ENCODE measurements around the gene CLMN. TPM values are rescaled to one million over a fixed set of nuclear protein-coding genes. Genes with fewer than 3 reads are reported as not detected.

Gene CLMN
- total RNA-seq, 4 donors from 2014 or later = 20.7 to 56.5 (median 29.7) TPM

GRCh38 chr14:95235351-95235750 lies 84.4 kb downstream of the CLMN start:
- no peak for TF ChIP-seq CTCF (IDR thresholded peaks at IDR 0.05; ENCODE audit: low read depth)

- TF ChIP-seq CTCF (IDR thresholded peaks at IDR 0.05; ENCODE audit: low read depth) = no peak
These were observed 85.3 kb downstream of the CLMN start for GRCh38 chr14:95234426-95234825.

GRCh38 chr14:95233702-95234241 lies 85.9 kb downstream of the CLMN start:
- TF ChIP-seq CTCF (IDR thresholded peaks at IDR 0.05; ENCODE audit: low read depth) = no peak

GRCh38 chr14:95232894-95233584 lies 86.7 kb downstream of the CLMN start:
- TF ChIP-seq CTCF (IDR thresholded peaks at IDR 0.05; ENCODE audit: low read depth) = no peak

GRCh38 chr14:95231966-95232633 lies 87.6 kb downstream of the CLMN start:
- no peak for TF ChIP-seq CTCF (IDR thresholded peaks at IDR 0.05; ENCODE audit: low read depth)

- TF ChIP-seq CTCF (IDR thresholded peaks at IDR 0.05; ENCODE audit: low read depth) = no peak
These were observed 90.0 kb downstream of the CLMN start for GRCh38 chr14:95229749-95230148.

- no peak for TF ChIP-seq CTCF (IDR thresholded peaks at IDR 0.05; ENCODE audit: low read depth)
These were observed 91.5 kb downstream of the CLMN start for GRCh38 chr14:95228240-95228639.
